Measurements from ENCODE around the gene OPRD1. TPM values are rescaled to one million over a fixed set of nuclear protein-coding genes. Genes with fewer than 3 reads are reported as not detected.

Gene OPRD1
- total RNA-seq, 1 donor from 2014 or later, result 1.2 TPM

DNA sequence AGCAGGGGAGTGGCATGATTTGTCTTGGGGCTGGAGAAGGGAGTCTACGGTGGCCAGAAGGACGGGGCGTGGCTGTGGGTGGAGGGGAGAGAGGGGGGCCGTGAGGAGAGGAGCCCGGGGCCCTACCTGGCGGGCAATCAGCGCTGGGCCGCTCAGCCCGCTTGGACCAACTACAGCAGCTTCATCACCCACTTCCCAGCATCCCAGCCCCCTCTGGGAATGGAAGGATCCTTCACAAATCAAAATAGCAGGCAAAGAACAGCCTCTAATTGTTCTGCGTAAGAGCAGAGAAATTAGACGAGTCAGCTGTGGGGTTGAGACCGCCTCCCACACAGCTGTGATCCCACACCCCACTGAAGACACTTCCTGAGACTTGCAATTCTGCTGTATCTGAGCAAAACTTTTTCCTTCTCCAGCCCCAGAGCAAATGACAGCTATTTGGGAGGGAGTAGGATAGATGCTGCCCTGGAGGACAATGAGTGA lies 43.5 kb downstream of the OPRD1 start:
- Mint-ChIP-seq H3K27ac (ENCODE audit: unreplicated experiment) (no peak overlapping the region), H3K4me1 (ENCODE audit: low read depth, unreplicated experiment) (peaks cover 6% of the 10 kb centered on the region), H3K36me3 (ENCODE audit: unreplicated experiment) (no peaks in the 10 kb centered on the region), H3K9me3 (ENCODE audit: unreplicated experiment) (peaks cover 2% of the 10 kb centered on the region), H3K4me3 (ENCODE audit: unreplicated experiment) (no peak overlapping the region), H3K27me3 (ENCODE audit: unreplicated experiment) (peaks cover 2% of the 10 kb centered on the region)
- DNase-seq, result no peak
- TF ChIP-seq, protein P1, sequence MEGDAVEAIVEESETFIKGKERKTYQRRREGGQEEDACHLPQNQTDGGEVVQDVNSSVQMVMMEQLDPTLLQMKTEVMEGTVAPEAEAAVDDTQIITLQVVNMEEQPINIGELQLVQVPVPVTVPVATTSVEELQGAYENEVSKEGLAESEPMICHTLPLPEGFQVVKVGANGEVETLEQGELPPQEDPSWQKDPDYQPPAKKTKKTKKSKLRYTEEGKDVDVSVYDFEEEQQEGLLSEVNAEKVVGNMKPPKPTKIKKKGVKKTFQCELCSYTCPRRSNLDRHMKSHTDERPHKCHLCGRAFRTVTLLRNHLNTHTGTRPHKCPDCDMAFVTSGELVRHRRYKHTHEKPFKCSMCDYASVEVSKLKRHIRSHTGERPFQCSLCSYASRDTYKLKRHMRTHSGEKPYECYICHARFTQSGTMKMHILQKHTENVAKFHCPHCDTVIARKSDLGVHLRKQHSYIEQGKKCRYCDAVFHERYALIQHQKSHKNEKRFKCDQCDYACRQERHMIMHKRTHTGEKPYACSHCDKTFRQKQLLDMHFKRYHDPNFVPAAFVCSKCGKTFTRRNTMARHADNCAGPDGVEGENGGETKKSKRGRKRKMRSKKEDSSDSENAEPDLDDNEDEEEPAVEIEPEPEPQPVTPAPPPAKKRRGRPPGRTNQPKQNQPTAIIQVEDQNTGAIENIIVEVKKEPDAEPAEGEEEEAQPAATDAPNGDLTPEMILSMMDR (IDR thresholded peaks at IDR 0.05; ENCODE audit: partially characterized antibody, unreplicated experiment), result no peak

DNA sequence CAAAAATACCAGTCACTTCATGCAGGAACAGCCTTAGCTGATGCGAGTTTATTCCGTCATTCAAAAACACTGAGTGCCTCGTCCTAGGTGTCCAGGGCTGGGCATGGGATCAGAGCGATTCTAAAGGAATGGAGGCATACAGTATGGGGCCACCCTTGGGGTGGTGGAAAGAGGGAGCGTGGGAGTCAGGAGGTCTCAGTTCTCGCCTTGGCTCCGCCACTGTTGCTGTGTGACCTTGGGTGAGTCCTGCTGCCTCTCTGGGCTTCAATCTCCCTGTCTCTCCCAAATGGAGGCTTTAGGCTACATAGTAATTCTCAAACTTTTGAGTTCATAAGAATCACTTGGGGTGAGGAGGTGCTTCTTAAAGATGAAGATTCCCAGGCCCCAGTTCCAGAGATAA lies 44.0 kb downstream of the OPRD1 start:
- H3K4me3 Mint-ChIP-seq (ENCODE audit: unreplicated experiment), result no peak overlapping the region
- no peaks in the 10 kb centered on the region for H3K36me3 Mint-ChIP-seq (ENCODE audit: unreplicated experiment)
- DNase-seq, result no peak
- H3K27ac Mint-ChIP-seq (ENCODE audit: unreplicated experiment), result no peak overlapping the region
- H3K4me1 Mint-ChIP-seq (ENCODE audit: low read depth, unreplicated experiment), result peaks cover 8% of the 10 kb centered on the region
- H3K9me3 Mint-ChIP-seq (ENCODE audit: unreplicated experiment), result peaks cover 2% of the 10 kb centered on the region
- TF ChIP-seq, protein P1 (IDR thresholded peaks at IDR 0.05; ENCODE audit: partially characterized antibody, unreplicated experiment), result no peak
- H3K27me3 Mint-ChIP-seq (ENCODE audit: unreplicated experiment), result peaks cover 2% of the 10 kb centered on the region

DNA sequence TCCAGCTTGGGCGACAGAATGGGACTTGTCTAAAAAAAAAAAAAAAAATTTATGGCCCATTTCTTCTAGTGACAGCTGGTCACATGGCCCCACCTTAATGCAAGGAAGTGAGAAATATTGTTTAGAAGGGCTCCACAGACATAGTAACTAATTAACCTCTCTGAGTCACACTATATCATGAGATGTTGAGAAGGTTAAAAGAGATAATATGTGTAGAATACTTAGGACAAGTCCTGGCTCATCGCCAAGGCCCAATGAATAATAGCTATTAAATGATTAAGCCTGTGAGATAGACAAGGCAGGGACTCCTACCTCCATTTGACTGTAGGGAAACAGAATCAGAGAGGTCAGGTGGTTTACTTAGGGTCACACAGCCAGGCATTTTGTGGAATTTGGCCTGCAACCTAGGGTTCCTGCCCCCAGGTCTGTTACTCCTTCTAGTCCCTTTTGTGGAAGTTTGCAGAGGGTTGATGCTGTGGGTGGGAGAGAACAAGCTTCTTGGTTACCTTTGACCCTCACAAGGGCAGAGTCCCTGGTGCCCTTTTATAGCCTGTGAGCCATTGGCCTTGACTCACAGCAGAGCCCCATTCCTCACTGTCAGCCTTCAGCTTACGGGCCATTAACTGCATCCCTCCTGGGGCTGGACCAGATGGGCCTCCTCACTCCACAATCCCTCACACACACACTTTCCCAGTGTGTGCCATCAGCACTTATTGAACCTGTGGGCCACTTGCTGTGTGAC lies 48.5 kb downstream of the OPRD1 start:
- Mint-ChIP-seq H3K9me3 (ENCODE audit: unreplicated experiment) (peaks cover 3% of the 10 kb centered on the region), H3K4me1 (ENCODE audit: low read depth, unreplicated experiment) (peaks cover 17% of the 10 kb centered on the region)
- peak; percentile 63 for DNase-seq

DNA sequence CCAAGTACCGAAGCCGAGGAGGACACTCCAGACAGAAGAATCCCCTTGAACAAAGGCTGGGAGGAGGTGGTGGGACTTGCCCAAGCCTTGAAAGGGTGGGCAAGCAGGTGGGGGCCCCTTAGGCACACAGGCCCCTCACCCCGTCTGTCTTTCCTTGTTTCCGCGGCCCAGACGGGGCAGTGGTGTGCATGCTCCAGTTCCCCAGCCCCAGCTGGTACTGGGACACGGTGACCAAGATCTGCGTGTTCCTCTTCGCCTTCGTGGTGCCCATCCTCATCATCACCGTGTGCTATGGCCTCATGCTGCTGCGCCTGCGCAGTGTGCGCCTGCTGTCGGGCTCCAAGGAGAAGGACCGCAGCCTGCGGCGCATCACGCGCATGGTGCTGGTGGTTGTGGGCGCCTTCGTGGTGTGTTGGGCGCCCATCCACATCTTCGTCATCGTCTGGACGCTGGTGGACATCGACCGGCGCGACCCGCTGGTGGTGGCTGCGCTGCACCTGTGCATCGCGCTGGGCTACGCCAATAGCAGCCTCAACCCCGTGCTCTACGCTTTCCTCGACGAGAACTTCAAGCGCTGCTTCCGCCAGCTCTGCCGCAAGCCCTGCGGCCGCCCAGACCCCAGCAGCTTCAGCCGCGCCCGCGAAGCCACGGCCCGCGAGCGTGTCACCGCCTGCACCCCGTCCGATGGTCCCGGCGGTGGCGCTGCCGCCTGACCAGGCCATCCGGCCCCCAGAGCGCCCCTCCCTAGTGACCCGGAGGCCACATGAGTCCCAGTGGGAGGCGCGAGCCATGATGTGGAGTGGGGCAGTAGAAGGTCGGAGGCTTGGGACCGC lies 50.8 kb downstream of the OPRD1 start:
- no peak overlapping the region for H3K4me3 Mint-ChIP-seq (ENCODE audit: unreplicated experiment)
- H3K36me3 Mint-ChIP-seq (ENCODE audit: unreplicated experiment), result no peaks in the 10 kb centered on the region
- H3K27me3 Mint-ChIP-seq (ENCODE audit: unreplicated experiment), result peaks cover 2% of the 10 kb centered on the region
- H3K4me1 Mint-ChIP-seq (ENCODE audit: low read depth, unreplicated experiment), result peaks cover 20% of the 10 kb centered on the region
- peaks cover 3% of the 10 kb centered on the region for H3K9me3 Mint-ChIP-seq (ENCODE audit: unreplicated experiment)
- TF ChIP-seq, protein P1 (IDR thresholded peaks at IDR 0.05; ENCODE audit: partially characterized antibody, unreplicated experiment), result no peak
- DNase-seq, result no peak
- no peak overlapping the region for H3K27ac Mint-ChIP-seq (ENCODE audit: unreplicated experiment)

More for the DNA sequence above, 48.5 kb downstream of the OPRD1 start:
- H3K36me3 Mint-ChIP-seq (ENCODE audit: unreplicated experiment), result no peaks in the 10 kb centered on the region
- no peaks in the 10 kb centered on the region for H3K27me3 Mint-ChIP-seq (ENCODE audit: unreplicated experiment)
- TF ChIP-seq, protein P1 (IDR thresholded peaks at IDR 0.05; ENCODE audit: partially characterized antibody, unreplicated experiment), result no peak
- H3K27ac Mint-ChIP-seq (ENCODE audit: unreplicated experiment), result no peak overlapping the region
- H3K4me3 Mint-ChIP-seq (ENCODE audit: unreplicated experiment), result no peak overlapping the region
